Measurements from ENCODE around the gene FAAP20.

Gene FAAP20

DNA sequence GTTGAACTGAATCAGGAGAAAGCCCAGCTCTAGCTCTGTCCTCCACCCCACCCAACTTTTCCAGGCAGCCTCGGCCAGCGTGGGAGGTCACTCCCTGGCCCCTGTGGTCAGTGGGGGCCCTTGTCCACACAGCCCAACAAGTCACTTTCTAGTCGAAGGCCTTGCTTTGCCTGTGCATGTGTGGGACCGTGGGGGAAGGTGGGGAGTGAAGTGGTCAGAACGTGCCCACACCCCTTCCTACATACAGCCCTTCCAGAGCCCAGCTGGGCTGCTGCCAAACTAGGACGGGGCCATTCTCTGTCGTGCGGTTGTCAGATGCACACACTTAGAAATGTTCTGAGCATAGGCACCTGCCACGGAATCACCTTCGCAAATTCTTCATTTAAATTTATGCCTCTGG, 18.0 kb downstream of the FAAP20 start:
- no peak for DNase-seq

DNA sequence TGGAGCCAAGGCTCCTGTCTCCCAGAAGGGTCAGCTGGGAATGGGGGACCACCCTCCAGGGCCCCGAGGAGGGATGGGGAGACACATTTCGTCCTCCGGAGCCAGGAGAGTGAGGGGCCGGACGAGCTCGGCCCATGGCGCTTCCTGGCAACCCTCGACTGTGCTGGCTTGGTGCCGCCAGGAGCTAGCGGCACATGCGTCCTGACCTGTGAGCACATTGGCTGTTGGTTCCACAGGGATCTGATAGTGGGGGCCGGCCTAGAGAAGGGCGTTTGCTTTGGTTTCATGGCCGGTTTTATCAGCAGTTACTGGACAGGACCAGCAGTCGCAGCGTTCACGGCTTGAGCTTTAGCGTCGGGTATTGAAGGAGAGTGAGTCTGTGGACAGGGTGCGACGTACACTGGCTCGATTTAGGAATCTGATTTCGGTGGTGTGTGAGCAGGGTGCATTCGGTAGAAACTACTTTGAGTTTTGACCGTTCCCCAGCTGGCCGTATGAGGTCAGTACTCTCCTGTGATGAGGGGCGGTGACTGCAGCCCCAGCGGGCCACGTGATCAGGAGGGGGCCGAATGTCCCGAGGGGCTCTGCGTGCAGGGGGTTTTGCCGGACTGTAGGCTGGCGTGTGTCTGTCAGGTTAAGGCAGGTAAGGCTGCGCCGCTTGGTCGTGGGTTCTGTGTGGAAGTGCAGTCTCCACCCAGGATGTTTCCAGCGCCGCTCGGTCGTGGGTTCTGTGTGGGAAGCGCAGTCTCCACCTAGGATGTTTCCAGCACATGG, 18.7 kb downstream of the FAAP20 start:
- DNase-seq = no peak

DNA sequence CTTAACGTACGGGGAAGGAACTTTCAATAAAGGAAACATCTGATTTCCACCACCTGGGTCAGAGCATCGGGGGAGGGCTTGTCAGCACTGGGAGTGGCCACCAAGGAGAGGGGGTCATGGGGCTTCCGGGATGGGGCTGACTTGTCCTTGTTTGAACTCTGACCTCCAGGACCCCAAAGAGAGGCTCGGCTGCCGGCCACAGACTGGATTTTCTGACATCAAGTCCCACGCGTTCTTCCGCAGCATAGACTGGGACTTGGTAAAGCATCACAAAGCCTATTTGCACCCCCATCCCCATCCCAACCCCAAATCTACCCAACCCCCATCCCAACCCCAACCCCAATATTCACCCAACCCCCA, 19.5 kb downstream of the FAAP20 start:
- no peak for DNase-seq

DNA sequence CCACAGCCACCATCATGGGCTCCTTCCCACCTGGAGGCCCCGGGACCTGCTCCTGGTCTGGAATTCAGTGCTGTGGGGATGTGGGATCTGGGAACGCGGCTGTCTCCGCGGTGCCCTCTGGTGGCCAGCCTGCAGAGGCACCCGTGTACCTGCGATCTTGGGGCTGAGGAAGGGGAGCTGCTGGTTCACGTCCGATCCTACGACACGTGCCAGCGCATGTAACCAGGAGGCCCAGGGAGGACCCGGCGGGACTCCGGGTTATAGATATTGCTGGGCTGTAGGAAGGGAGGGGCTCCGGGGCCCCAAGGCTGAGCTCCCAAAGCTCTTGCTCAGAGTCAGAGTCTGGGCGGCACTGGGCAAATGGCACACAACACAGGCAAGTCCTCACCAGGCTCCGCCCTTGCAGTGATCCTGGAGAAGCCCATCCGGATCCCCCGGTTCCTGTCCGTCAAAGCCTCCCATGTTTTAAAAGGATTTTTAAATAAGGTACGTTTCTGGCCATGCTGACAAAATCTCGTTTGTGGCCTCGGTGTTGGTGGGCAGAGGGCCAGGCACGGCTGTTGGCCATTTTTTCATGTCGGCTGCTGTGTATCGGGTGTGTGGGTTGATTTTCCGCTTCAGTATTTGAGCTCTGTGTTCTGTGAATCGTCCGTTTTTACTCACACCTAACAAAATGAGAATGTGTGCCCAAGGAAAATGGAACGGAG, 20.1 kb downstream of the FAAP20 start:
- peak; percentile 61 for DNase-seq

DNA sequence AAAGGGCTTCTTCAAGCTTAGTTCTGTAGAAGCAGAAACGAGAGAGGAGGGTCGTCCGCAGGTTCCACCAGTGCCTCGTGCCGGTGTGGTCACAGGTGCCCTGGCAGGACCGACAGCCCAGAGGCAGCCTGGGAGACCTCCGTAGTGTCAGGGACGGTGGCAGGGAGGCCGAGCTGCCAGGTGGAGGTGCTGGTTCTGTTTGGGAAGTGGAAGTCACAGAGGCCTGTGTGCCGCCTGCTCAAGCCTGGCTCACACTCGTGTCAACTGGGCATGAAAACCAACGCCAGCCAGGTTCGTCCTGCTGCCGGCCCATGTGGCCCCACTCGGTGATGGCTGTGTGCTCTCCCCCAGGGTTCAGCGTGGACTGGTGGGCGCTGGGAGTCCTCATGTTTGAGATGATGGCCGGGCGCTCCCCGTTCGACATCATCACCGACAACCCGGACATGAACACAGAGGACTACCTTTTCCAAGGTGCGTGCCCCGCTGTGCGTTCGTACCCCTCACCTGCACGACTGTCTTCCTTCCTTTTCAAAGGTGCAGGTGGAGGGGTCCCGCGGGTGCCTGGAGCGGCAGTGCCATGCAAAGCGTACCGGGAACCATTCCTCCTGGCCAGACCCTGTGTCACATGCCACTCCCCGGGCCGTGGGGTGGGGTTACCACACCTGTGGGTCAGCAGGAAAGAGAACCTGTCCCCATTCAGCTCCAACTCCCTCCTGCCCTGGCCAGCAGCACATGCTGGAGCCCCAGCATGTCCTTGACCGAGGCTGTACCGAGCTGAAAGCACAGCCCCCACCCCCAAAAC, 20.8 kb downstream of the FAAP20 start:
- DNase-seq = no peak

DNA sequence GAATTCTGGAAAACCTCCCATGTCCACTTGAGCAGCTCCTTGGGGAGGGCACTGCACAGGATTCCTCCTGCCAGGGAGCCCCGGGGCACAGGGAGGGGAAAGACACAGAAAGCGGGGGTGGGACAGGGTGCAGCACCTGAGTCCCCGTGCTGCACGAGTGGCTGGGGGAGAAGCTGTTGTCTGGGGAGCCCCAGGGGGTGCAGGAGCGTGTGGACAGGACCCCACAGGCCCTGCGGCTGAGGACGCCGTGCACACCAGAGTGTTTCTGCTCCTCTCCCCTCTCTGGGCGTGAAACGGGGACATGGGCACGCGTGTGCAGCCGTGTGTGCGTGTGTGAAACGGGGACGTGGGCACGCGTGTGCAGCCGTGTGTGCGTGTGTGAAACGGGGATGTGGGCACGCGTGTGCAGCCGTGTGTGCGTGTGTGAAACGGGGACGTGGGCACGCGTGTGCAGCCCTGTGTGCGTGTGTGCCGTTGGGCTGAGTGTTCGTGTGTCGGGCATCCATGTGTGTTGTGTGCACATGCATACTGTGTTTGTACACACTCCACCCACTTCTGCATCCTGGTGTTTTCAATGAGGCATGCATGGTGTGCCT, 21.9 kb downstream of the FAAP20 start:
- DNase-seq = no peak

DNA sequence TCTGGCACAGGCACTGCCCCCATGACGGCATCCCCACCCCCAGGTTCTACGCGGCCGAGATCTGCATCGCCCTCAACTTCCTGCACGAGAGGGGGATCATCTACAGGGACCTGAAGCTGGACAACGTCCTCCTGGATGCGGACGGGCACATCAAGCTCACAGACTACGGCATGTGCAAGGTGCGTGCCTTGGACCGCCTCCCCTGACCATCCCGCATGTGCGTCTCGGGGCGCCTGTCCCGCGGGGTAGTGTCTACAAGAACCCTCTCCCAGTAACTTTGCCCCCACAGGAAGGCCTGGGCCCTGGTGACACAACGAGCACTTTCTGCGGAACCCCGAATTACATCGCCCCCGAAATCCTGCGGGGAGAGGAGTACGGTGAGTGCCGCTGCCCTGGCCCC, 22.6 kb downstream of the FAAP20 start:
- no peak for DNase-seq

DNA sequence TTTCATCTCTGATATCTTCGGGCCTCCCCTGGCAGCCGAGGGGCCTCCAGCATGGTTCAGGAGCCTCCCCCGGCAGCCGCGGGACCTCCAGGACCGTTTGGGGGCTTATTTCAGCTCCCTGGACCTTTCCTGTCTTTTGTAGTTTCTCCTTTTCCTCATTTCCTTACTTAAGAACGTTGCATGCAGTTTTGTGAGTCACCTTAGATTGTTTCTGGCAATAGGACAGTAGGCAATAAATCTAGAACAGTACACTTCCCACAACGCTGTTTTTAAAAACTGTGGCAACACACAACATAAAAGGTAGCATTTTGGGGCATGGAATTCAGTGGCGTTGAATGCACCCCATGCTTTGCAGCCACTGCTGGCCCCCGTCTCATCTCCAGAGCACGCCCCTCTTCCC, 24.4 kb downstream of the FAAP20 start:
- DNase-seq = no peak

DNA sequence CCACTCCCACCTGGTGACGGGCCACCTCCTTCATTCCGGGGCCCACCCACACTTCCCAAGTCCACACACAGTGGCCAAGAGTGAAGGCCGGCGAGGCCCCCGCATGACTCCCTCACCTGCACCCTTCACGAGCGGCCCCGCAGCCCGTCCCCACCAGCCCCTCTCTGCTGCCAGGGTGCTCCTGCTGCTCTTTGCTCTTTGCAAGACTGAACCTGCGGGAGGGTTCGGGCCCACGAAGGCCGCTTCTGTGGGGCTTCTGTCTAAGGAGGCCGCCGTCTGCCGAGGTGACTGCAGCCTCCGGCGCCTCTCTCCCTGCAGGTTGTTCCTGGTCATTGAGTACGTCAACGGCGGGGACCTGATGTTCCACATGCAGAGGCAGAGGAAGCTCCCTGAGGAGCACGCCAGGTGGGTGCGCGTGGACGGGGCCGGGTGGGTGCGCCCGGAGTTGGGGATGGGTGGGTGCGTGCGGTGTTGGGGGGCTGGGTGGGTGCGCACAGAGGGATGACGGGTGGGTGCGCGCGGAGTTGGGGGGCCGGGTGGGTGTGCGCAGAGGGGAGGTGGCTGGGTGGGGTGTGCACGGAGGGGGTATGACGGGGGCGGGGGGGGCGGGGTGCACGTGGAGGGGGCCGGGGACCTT, 25.3 kb downstream of the FAAP20 start:
- DNase-seq = no peak

DNA sequence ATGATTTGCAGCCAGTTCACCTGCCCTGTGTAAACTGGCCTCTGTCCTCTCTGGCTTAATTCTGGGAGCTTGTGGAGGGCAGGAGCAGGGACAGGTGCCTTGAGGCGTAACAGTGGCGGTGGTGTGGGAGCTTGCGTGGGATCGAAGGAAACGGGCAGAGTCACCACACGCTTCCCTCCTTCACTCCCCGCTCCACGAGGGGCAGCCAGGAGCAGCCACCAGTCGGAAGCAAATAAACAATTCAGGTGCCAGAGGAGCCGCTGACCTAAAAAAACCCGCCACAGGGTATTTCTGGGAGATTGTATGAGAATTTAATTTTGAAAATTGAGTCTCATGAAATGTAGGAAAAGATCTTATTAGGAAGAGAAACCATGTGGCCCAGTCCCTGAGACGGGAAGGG, 26.0 kb downstream of the FAAP20 start:
- DNase-seq = no peak

DNA sequence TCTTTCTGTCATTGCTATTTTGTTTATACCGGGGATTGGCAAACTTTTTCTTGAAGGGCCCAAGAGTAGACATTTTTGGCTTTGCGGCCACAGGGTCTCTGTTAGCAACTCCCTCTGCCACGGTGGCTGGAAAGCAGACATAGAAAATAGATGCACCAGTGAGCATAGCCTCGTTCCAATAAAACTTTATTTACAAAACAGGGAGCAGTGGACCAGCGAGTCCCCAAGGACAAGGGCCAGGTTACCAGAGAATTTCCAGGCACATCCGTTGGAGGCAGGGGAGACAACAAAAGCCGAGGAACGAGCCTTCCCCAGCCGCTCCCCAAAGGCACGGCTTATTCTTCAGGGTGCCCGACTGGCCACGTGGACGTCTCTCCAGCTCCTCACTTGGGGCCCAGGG, 26.5 kb downstream of the FAAP20 start:
- no peak for DNase-seq

DNA sequence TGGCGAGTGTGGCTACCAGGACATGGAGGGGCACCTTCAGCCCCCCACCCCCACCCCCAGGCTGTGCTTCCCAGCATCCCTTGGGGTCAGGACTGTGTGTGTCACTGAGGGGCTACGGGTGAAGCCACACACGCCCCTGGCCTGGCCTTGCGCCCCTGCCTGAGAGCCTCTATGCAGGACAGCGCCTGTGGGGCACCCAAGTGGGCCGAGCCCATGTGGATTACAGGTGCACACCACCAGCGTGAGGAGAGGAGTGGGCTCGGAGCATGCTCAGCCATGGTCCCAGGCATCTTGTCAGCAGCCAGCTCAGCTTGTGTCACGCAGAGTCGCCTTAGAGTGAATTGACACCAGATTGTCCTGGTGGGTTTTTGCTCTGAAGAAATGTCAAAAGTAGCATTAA, 27.9 kb downstream of the FAAP20 start:
- DNase-seq = no peak

DNA sequence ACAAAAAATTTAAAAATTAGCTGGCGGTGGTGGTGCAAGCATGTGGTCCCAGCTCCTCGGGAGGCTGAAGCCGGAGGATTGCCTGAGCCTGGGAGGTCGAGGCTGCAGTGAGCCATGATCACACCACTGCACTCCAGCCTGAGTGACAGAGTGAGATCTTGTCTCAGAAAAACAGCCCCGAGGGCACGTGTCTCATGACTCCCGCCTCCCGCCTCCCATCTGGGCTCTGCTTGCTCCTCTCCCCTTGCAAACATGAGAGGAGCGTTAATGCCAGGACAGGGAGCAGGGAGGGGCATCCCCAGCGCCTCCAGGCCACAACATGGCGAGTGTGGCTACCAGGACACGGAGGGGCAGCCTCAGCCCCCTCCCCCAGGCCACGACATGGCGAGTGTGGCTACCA, 28.3 kb downstream of the FAAP20 start:
- DNase-seq = no peak

DNA sequence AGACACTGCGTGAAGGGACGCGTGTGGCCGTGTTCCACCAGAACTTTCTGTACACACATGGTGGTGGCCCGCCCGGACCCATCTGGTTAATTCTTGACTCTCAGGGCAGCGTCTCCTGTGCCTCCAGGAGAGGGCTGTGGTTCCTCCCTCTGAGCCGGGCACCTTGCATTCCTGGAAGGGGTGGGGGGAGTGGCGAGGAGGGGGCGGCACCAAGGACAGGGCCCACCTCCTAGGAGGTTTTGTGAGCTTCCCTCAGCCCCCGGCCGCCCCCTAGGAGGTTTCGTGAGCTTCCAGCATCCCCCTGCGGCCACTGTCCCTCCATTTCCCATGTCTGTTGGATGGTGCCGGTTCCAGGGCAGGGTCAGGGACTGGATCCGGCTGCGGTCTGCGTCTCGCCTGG, 28.9 kb downstream of the FAAP20 start:
- no peak for DNase-seq

DNA sequence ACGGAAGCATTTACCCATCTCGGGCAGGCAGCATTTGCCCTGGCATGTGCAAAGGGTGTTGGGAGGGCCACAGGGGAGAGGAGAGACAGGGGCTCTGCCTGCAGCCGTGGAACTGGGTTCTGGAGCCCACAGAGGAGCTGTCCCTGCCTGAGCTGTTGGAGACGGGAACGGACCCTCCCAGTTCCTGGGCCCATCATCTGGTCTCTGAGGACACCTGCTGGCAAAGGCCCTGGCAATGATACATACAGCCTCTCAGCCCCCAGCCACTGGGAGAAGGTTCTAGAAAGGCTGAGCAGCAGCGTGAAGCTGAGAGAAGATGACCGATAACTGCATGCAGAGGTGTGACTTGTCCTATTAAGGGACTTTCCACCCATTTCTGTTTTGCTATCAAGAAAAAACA, 31.4 kb downstream of the FAAP20 start:
- DNase-seq = no peak

DNA sequence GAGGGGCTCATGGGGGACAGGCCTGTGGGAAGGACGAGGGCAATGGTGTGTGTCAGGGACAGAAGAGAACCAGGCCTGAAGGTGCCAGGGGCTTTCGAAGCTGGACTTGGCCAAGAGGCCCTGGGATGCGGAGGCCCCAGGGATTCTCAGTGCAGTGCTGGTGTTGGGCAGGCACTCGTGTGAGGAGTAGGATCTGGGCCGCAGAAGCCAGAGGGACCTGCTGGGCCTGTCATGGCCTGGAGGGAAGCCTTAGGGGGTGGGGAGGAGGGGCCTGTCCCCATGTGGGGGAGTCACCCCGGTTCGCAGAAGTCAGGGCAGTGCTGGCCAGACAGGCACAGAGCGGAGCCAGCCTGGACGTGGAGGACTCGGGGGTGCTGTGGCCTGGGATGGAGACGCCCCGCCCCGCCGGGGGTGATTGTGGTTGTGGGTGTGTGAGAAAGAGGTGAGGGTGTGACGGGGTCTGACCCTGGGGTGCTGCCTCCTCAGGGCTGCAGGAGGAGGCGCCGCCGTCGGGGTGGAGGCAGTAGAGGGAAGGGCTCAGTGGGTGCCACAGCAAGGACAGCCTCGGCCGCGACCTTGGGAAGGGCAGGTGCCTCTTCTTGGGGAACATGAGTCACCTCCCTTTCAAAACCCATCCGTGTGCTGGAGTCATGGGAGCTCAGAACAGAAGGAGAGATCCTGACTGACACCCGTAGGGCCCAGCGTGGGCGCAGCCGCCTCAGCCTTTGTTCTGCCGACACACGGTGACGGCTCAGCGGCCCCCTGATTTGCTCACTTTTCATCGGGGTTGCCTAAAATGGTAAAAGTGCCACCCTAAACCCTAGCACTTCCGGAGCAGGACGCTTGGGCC, 33.9 kb downstream of the FAAP20 start:
- no peak for DNase-seq

DNA sequence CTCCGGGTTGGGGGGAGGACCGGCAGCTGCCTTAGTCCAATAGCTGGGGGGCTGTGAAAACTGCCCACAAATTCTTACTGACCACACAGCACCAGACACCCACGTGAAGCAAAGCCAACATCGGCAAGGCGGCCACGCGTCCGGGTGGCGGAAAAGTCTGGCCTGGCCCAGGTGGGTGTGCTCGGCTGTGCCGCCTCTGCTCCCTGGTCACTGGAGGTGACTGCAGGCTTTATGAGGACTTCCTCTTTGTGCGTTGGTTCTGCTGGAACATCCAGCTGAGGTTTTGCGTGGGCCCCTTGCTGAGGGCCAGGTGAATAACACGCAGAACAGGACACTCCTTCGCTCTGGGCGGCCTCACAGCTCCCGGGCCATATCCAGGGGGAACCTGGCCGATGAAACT, 35.4 kb downstream of the FAAP20 start:
- DNase-seq = no peak

DNA sequence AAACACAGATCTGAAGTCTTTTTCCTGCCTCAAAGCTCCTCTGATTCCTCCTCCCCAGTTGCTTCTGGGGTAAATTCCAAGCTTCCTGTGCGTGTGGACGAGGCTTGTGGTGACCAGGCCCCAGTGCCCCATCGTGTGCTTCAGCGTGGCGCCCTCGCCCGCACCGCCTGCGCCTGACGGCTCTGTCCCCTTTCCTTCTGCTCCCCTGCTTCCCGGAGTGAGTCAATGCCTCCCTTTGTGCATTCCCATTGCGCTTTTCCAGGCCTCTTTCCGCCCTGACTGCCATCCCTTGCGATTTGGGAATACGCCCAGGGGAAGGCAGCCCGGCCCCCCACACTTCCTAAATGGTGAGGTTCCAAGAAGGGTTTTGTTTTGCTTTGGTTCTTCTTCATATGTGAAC, 36.3 kb downstream of the FAAP20 start:
- no peak for DNase-seq

DNA sequence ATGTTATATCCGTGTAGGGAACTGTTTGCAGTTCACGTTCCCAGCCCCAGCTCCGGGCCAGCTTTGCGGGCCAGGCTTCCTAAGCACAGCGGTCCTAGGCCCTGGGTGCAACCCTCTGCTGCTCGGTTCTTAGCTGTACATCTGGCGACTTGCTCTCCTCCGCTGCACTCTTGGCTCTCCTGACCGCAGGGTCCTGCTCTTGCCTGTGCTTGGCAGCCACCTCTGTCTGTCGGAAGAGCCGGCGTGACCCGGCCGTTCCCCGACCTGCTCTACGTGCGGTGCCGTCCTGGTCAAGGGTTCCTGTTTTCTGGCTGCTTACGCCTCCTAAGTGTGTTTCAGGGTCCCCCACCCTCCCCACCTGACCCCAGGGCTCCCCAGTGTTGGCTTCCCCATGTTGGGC, 36.7 kb downstream of the FAAP20 start:
- no peak for DNase-seq

DNA sequence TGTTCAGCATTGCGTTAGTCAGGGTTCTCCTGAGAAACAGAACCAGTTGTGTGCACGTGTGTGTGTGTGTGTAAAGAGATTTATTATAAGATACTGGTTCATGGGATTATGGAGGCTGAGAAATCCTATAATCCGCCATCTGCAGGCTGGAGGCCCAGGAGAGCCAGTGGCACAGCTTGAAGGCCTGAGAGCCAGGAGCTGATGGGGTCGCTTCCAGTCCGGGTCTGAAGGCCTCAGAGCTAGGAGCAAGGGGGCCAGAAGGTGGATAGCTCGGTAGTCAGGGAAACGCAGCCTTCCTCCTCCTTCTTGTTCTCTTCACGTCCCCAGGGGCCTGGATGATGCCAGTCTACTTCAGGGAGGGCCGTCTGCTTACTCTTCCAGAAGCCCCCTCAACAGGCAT, 37.7 kb downstream of the FAAP20 start:
- DNase-seq = no peak

DNA sequence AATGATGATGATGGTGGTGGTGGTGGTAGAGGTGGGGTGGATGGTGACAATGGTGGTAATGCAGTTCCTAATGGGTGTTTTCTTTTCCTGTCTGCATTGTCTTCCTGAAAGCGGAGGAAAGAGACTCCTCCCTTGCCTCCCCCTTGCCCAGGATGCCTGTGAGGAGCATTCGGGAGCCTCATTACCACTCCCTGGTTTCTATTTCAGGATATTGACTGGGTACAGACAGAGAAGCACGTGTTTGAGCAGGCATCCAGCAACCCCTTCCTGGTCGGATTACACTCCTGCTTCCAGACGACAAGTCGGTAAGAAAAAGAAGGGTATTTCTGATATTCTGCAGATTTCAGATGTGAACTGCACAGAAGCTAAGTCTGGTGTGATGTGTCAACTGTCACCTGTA, 38.8 kb downstream of the FAAP20 start:
- no peak for DNase-seq

DNA sequence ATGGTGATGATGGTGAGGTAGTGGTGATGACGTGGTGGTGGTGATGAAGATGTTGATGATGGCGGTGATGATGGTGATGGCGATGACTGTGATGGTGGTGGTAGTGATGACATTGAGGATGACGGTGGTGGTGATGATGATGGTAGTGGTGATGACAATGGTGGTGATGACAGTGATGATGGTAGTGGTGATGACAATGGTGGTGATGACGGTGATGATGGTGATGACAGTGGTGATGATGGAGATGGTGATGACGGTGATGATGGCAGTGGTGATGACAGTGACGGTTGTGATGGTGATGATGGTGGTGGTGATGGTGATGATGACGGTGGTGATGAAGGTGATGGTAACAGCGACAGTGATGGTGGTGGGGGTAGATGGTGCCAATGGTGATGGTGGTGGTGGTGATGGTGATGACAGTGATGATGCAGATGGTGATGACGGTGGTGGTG, 39.4 kb downstream of the FAAP20 start:
- no peak for DNase-seq
